ENCODE results near the gene SBF2. TPM values are rescaled to one million over a fixed set of nuclear protein-coding genes. Genes with fewer than 3 reads are reported as not detected.

Gene SBF2
- total RNA-seq, 1 donor from 2014 or later, result 39.5 TPM

- no peak overlapping the region for H3K4me3 Mint-ChIP-seq
- H3K4me1 Mint-ChIP-seq (ENCODE audit: unreplicated experiment), result peaks cover 12% of the 10 kb centered on the region
- no peaks in the 10 kb centered on the region for H3K27me3 Mint-ChIP-seq
- no peak for TF ChIP-seq CTCF (conservative IDR thresholded peaks at IDR 0.05)
- peaks cover 10% of the 10 kb centered on the region for H3K9me3 Mint-ChIP-seq
- H3K27ac Mint-ChIP-seq, result no peak overlapping the region
- DNase-seq (ENCODE audit: extremely low spot score, unreplicated experiment), result no peak
- H3K36me3 Mint-ChIP-seq, result peaks cover 20% of the 10 kb centered on the region
Observed at GRCh38 chr11:9876331-9876730, 417.7 kb downstream of the SBF2 start.

- DNase-seq (ENCODE audit: extremely low spot score, unreplicated experiment), result no peak
- Mint-ChIP-seq H3K36me3 (peaks cover 23% of the 10 kb centered on the region), H3K9me3 (peaks cover 10% of the 10 kb centered on the region), H3K27me3 (no peaks in the 10 kb centered on the region), H3K4me1 (ENCODE audit: unreplicated experiment) (peaks cover 12% of the 10 kb centered on the region), H3K27ac (no peak overlapping the region), H3K4me3 (no peak overlapping the region)
- no peak for TF ChIP-seq CTCF (conservative IDR thresholded peaks at IDR 0.05)
Observed at GRCh38 chr11:9875862-9876261, 418.2 kb downstream of the SBF2 start.

- Mint-ChIP-seq H3K27me3 (no peaks in the 10 kb centered on the region), H3K4me3 (no peak overlapping the region), H3K9me3 (peaks cover 10% of the 10 kb centered on the region), H3K36me3 (peaks cover 23% of the 10 kb centered on the region), H3K27ac (no peak overlapping the region), H3K4me1 (ENCODE audit: unreplicated experiment) (peaks cover 12% of the 10 kb centered on the region)
- TF ChIP-seq CTCF (conservative IDR thresholded peaks at IDR 0.05), result no peak
- no peak for DNase-seq (ENCODE audit: extremely low spot score, unreplicated experiment)
Observed at GRCh38 chr11:9875399-9875798, 418.6 kb downstream of the SBF2 start.

- TF ChIP-seq CTCF (conservative IDR thresholded peaks at IDR 0.05), result no peak
Observed at GRCh38 chr11:9874466-9874865, 419.6 kb downstream of the SBF2 start.

GRCh38 chr11:9868641-9869040 lies 425.4 kb downstream of the SBF2 start:
- Mint-ChIP-seq H3K27me3 (no peaks in the 10 kb centered on the region), H3K27ac (no peak overlapping the region), H3K36me3 (peaks cover 25% of the 10 kb centered on the region), H3K4me1 (ENCODE audit: unreplicated experiment) (no peaks in the 10 kb centered on the region), H3K9me3 (peaks cover 15% of the 10 kb centered on the region), H3K4me3 (no peak overlapping the region)
- DNase-seq (ENCODE audit: extremely low spot score, unreplicated experiment), result no peak
- no peak for TF ChIP-seq CTCF (conservative IDR thresholded peaks at IDR 0.05)

More at GRCh38 chr11:9874466-9874865, 419.6 kb downstream of the SBF2 start:
- DNase-seq (ENCODE audit: extremely low spot score, unreplicated experiment), result no peak
- Mint-ChIP-seq H3K27ac (no peak overlapping the region), H3K9me3 (peaks cover 10% of the 10 kb centered on the region), H3K36me3 (peaks cover 23% of the 10 kb centered on the region), H3K4me3 (no peak overlapping the region), H3K27me3 (no peaks in the 10 kb centered on the region), H3K4me1 (ENCODE audit: unreplicated experiment) (peaks cover 12% of the 10 kb centered on the region)

- Mint-ChIP-seq H3K4me1 (ENCODE audit: unreplicated experiment) (peaks cover 29% of the 10 kb centered on the region), H3K27ac (no peak overlapping the region), H3K4me3 (peak overlapping the region; percentile 37), H3K27me3 (no peaks in the 10 kb centered on the region), H3K9me3 (peaks cover 5% of the 10 kb centered on the region), H3K36me3 (peaks cover 12% of the 10 kb centered on the region)
- DNase-seq (ENCODE audit: extremely low spot score, unreplicated experiment), result no peak
- TF ChIP-seq CTCF (conservative IDR thresholded peaks at IDR 0.05), result no peak
Observed at GRCh38 chr11:9862981-9863380, 431.0 kb downstream of the SBF2 start.
